Activated T-helper 2 cell treated with anti-CD3 and anti-CD28 coated beads, Interferon-gamma antibody, Interleukin-2, Interleukin-4, amounts not matched to agents 10 μg/mL and 5 μg/mL and 100 μg/mL, durations not matched to agents 14 hours and 24 hours and 36 hours (primary cell): ENCODE measurements around the gene CLEC2D. TPM values are rescaled to one million over a fixed set of nuclear protein-coding genes. Genes with fewer than 3 reads are reported as not detected.
"Not testable (repeated sequence)": the region's sequence is repeated elsewhere in the genome, so short reads cannot be mapped to it uniquely, and the experiment has no call there.

Experiments used
- DNase-seq: peaks from one replicate; pipeline ENCODE4 v3.0.0; 2021; ENCODE audit warnings: low spot score
- H3K27ac Mint-ChIP-seq: one replicate; pipeline ENCODE4 v1.8.0; 2021; ENCODE audit warnings: mixed read lengths
- H3K27me3 Mint-ChIP-seq: one replicate; pipeline ENCODE4 v1.8.0; 2021; ENCODE audit warnings: low read depth, mixed read lengths
- H3K36me3 Mint-ChIP-seq: one replicate; pipeline ENCODE4 v1.8.0; 2021; ENCODE audit warnings: low read depth, mixed read lengths
- H3K4me1 Mint-ChIP-seq: one replicate; pipeline ENCODE4 v1.8.0; 2021; ENCODE audit warnings: low read depth, mixed read lengths
- H3K4me3 Mint-ChIP-seq: one replicate; pipeline ENCODE4 v1.8.0; 2021; ENCODE audit warnings: low read depth, mild to moderate bottlenecking, moderate library complexity, mixed read lengths
- H3K9me3 Mint-ChIP-seq: one replicate; pipeline ENCODE4 v1.8.0; 2021; ENCODE audit warnings: mixed read lengths
- intact Hi-C: fragments of 100-400 bp; cut with micrococcal nuclease; formaldehyde crosslinking; loops from one replicate; pipeline ENCODE4 v1.15.1; 2023
- total RNA-seq: library from RNA; stranded (reverse); gene quantifications from 2 replicates; pipeline ENCODE4 v1.2.3, GENCODE V29; 2022

The CLEC2D gene
- total RNA-seq, 1 donor from 2014 or later, result 350 TPM

- peak overlapping the region; percentile 58 for H3K4me3 Mint-ChIP-seq
- no peaks in the 10 kb centered on the region for H3K27me3 Mint-ChIP-seq
- H3K4me1 Mint-ChIP-seq, result peaks cover 39% of the 10 kb centered on the region
Observed at GRCh38 chr12:9707864-9708808, 38.6 kb downstream of the CLEC2D start.

GRCh38 chr12:9708853-9709252 is 39.3 kb downstream of the CLEC2D start:
- Mint-ChIP-seq H3K9me3 (peaks cover 20% of the 10 kb centered on the region), H3K27ac (no peak overlapping the region), H3K4me1 (peaks cover 43% of the 10 kb centered on the region)

More at GRCh38 chr12:9707864-9708808, 38.6 kb downstream of the CLEC2D start:
- Mint-ChIP-seq H3K36me3 (peaks cover 56% of the 10 kb centered on the region), H3K9me3 (peaks cover 20% of the 10 kb centered on the region), H3K27ac (peak overlapping the region; percentile 79)
- intact Hi-C loops, result loop anchor here (1.0 to 5.0 kb wide), 3 partner anchors 35 to 74 kb away; no protein-coding TSS in a partner anchor
- DNase-seq, result peak; percentile 50

GRCh38 chr12:9710584-9711375 is 41.3 kb downstream of the CLEC2D start:
- peaks cover 51% of the 10 kb centered on the region for H3K36me3 Mint-ChIP-seq
- no peak for DNase-seq
- H3K9me3 Mint-ChIP-seq, result peaks cover 9% of the 10 kb centered on the region
- no peaks in the 10 kb centered on the region for H3K27me3 Mint-ChIP-seq
- intact Hi-C loops, result no loop called here
- no peak overlapping the region for H3K4me3 Mint-ChIP-seq
- H3K4me1 Mint-ChIP-seq, result peaks cover 45% of the 10 kb centered on the region
- H3K27ac Mint-ChIP-seq, result no peak overlapping the region

More at GRCh38 chr12:9708853-9709252, 39.3 kb downstream of the CLEC2D start:
- Mint-ChIP-seq H3K27me3 (no peaks in the 10 kb centered on the region), H3K36me3 (peaks cover 61% of the 10 kb centered on the region), H3K4me3 (no peak overlapping the region)
- intact Hi-C loops, result loop anchor here (1.0 to 5.0 kb wide), 3 partner anchors 34 to 75 kb away; no protein-coding TSS in a partner anchor
- no peak for DNase-seq

- no peak overlapping the region for H3K4me3 Mint-ChIP-seq
- peaks cover under 1% of the 10 kb centered on the region for H3K9me3 Mint-ChIP-seq
- peaks cover 51% of the 10 kb centered on the region for H3K36me3 Mint-ChIP-seq
- H3K27me3 Mint-ChIP-seq, result no peaks in the 10 kb centered on the region
- DNase-seq, result no peak
- H3K4me1 Mint-ChIP-seq, result peaks cover 42% of the 10 kb centered on the region
- H3K27ac Mint-ChIP-seq, result no peak overlapping the region
- intact Hi-C loops, result no loop called here
Observed at GRCh38 chr12:9711664-9712063, 42.2 kb downstream of the CLEC2D start.

GRCh38 chr12:9713032-9713558 is 43.6 kb downstream of the CLEC2D start:
- H3K27me3 Mint-ChIP-seq, intact Hi-C loops, H3K9me3 Mint-ChIP-seq, H3K27ac Mint-ChIP-seq, H3K4me3 Mint-ChIP-seq, DNase-seq: not testable (repeated sequence)
- H3K36me3 Mint-ChIP-seq, result peaks cover 48% of the 10 kb centered on the region
- peaks cover 31% of the 10 kb centered on the region for H3K4me1 Mint-ChIP-seq

- peaks cover 53% of the 10 kb centered on the region for H3K36me3 Mint-ChIP-seq
- H3K9me3 Mint-ChIP-seq, result no peaks in the 10 kb centered on the region
- H3K4me3 Mint-ChIP-seq, result no peak overlapping the region
- intact Hi-C loops, result no loop called here
- peaks cover 33% of the 10 kb centered on the region for H3K4me1 Mint-ChIP-seq
- no peak for DNase-seq
- no peak overlapping the region for H3K27ac Mint-ChIP-seq
- no peaks in the 10 kb centered on the region for H3K27me3 Mint-ChIP-seq
Observed at GRCh38 chr12:9717070-9717925, 47.8 kb downstream of the CLEC2D start.

GRCh38 chr12:9718968-9719367 is 49.5 kb downstream of the CLEC2D start:
- H3K27me3 Mint-ChIP-seq, result no peaks in the 10 kb centered on the region
- peaks cover 39% of the 10 kb centered on the region for H3K4me1 Mint-ChIP-seq
- peaks cover 60% of the 10 kb centered on the region for H3K36me3 Mint-ChIP-seq
- no peaks in the 10 kb centered on the region for H3K9me3 Mint-ChIP-seq
- DNase-seq, result no peak
- H3K27ac Mint-ChIP-seq, result no peak overlapping the region
- no peak overlapping the region for H3K4me3 Mint-ChIP-seq
- intact Hi-C loops, result no loop called here

- no peak for DNase-seq
- H3K9me3 Mint-ChIP-seq, result no peaks in the 10 kb centered on the region
- no peak overlapping the region for H3K27ac Mint-ChIP-seq
- intact Hi-C loops, result no loop called here
- H3K4me1 Mint-ChIP-seq, result peaks cover 43% of the 10 kb centered on the region
- H3K36me3 Mint-ChIP-seq, result peaks cover 66% of the 10 kb centered on the region
- no peaks in the 10 kb centered on the region for H3K27me3 Mint-ChIP-seq
- H3K4me3 Mint-ChIP-seq, result no peak overlapping the region
Observed at GRCh38 chr12:9719790-9720189, 50.3 kb downstream of the CLEC2D start.

- no peak overlapping the region for H3K27ac Mint-ChIP-seq
- DNase-seq, result no peak
- H3K36me3 Mint-ChIP-seq, result peaks cover 60% of the 10 kb centered on the region
- no peaks in the 10 kb centered on the region for H3K9me3 Mint-ChIP-seq
- no peaks in the 10 kb centered on the region for H3K27me3 Mint-ChIP-seq
- no peak overlapping the region for H3K4me3 Mint-ChIP-seq
- H3K4me1 Mint-ChIP-seq, result peaks cover 46% of the 10 kb centered on the region
- intact Hi-C loops, result no loop called here
Observed at GRCh38 chr12:9721394-9722092, 52.0 kb downstream of the CLEC2D start.

GRCh38 chr12:9724023-9724422 is 54.5 kb downstream of the CLEC2D start:
- intact Hi-C loops, result no loop called here
- H3K27me3 Mint-ChIP-seq, result no peaks in the 10 kb centered on the region
- DNase-seq, result no peak
- H3K4me3 Mint-ChIP-seq, result no peak overlapping the region
- H3K36me3 Mint-ChIP-seq, result peaks cover 52% of the 10 kb centered on the region
- no peak overlapping the region for H3K27ac Mint-ChIP-seq
- H3K4me1 Mint-ChIP-seq, result peaks cover 53% of the 10 kb centered on the region
- H3K9me3 Mint-ChIP-seq, result no peaks in the 10 kb centered on the region

GRCh38 chr12:9725213-9725870 is 55.8 kb downstream of the CLEC2D start:
- peaks cover 58% of the 10 kb centered on the region for H3K4me1 Mint-ChIP-seq
- DNase-seq, result no peak
- no peak overlapping the region for H3K27ac Mint-ChIP-seq
- no peaks in the 10 kb centered on the region for H3K9me3 Mint-ChIP-seq
- H3K4me3 Mint-ChIP-seq, result no peak overlapping the region
- intact Hi-C loops, result no loop called here
- peaks cover 53% of the 10 kb centered on the region for H3K36me3 Mint-ChIP-seq
- no peaks in the 10 kb centered on the region for H3K27me3 Mint-ChIP-seq
